Erythroblast (primary cell): ENCODE results near the gene COA8.
"Not testable (repeated sequence)": the region's sequence is repeated elsewhere in the genome, so short reads cannot be mapped to it uniquely, and the experiment has no call there.

Experiments used
- DNase-seq, 2 experiments: peaks; one replicate each; lab custom pipeline; 2025; lab: John Stamatoyannopoulos, UW
- GATA1 ChIP-seq: IDR thresholded peaks from 2 replicates; pipeline ENCODE4 v1.6.1; 2011; ENCODE audit warnings: low read depth, mild to moderate bottlenecking, control low read depth, low read length, moderate library complexity
- POLR2A ChIP-seq: IDR thresholded peaks from 2 replicates; pipeline ENCODE4 v1.6.1; 2011; ENCODE audit warnings: mild to moderate bottlenecking, low read length

The COA8 gene

DNA sequence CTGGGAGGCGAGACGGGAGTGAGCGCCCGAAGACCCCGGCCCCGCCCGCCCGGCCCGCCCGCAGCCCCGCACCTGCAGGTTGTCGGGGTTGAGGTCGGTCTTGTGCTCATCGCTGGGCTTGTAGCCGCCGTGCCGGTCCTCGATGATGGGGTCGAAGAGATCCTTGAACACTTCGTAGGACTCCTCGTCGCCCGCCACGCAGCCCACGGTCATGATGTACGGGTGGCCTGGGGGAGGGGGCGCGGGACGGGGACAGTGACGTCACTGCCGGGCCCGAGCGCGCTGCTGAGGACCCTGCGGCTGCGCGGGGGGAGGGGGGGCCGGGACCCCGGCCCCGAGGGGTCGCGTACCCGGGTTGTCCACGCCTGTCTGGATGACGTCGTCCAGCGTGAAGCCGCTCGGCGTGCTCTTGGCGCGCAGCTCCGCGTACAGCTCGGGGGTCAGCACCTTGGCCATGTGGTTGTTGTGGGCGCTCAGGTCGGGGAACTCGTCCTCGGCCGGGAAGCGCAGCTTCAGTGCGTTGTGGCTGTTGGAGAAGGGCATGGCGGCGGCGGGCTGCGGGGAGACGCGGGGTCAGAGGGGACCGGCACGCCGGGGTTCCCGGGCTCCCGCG, 40.7 kb upstream of the COA8 start:
- DNase-seq: peak; percentile 56 to 63
- TF ChIP-seq GATA1: no peak
- no peak for TF ChIP-seq POLR2A

DNA sequence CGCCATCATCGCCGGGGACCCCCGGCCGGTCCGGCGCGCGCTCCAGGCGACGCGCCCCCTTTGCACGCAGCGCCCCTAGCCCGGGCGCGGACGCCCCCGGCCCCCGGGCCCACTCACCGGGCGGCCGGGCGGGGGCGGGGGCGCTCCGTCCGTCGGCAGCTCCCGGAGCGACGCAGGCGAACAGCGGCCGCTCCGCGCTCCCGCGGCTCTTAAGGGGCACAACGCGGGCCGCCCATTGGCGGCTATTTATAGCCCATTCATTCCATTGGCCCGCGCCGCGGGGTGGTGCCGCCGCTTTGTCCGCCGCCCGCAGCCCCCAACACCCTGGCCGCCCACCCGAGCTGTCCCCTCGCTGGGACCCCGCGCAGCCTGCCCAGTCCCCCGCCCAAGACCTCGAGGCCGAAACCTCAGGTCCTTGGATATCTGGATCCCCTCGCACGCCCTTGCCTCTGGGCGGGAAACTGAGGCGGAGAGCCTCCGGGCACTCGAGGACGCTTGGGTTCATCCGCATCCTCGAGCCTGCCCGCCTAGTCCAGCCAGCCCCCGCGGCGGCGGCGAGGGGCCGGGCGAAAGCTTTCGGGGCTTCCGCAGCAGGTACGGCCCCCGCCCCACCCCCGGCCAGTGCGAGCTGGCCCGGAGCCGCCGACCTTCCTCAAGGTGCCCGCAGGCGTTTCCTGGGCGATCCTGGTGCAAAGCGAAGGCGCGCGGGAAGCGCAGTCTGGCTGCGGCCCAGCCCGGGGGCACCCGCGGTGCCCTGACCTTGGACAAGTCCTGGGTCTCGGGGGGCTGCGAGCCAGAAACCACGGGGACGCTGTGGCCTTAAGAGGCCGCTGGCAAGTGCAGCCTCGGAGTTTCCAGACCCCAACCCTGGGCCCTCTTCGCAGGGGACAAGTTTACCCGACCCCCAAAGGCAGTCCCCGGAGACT, 39.8 kb upstream of the COA8 start, which contains the start of gene CKB:
Gene CKB (minus strand): TSS at position 182 of the 926 bp plus-strand sequence. CDS start 337 bp downstream, outside the sequence.
- peak; percentile 61 to 64 for DNase-seq
- TF ChIP-seq POLR2A (peak; percentile 10), GATA1 (no peak)

- TF ChIP-seq POLR2A (no peak), GATA1 (no peak)
- DNase-seq: no peak
Measured at GRCh38 chr14:103523575-103523954, 39.2 kb upstream of the COA8 start.

GRCh38 chr14:103524002-103524935, 38.5 kb upstream of the COA8 start:
- TF ChIP-seq GATA1 (no peak), POLR2A (no peak)
- DNase-seq: no peak

DNA sequence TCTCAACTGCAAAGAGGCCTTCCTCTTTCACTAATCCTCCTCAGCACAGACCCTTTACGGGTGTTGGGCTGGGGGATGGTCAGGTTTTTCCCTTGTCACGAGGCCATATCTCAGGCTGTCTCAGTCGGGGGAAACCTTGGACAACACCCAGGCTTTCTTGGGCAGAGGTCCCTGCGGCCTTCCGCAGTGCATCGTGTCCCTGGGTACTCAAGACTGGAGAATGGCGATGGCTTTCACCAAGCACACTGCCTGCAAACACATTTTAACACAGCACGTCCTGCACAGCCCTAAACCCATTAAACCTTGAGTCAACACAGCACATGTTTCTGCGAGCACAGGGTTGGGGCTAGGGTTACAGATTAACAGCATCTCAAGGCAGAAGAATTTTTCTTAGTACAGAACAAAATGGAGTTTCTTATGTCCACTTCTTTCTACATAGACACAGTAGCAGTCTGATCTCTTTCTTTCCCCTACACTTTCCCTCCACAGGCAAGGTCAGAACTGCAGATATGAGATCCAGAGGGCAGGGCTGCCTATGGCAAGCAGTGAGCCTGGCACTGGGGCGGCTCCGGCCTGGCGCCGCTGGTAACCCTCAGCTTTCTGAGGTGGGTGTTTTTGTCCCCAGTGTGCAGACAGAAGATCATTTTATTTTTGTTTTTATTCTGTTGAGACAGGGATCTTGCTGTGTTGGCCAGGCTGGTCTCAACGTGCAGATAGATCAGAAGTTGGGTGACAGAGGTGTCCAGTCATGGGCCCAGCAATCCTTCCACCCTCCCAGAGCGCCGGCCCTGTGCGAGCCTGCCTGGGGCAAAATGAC, 37.1 kb upstream of the COA8 start:
- DNase-seq: not testable (repeated sequence)

- no peak for DNase-seq
- no peak for TF ChIP-seq GATA1
- TF ChIP-seq POLR2A: no peak
Measured at GRCh38 chr14:103526247-103526913, 36.4 kb upstream of the COA8 start.

- DNase-seq: no peak
- TF ChIP-seq POLR2A: no peak
- no peak for TF ChIP-seq GATA1
Measured at GRCh38 chr14:103526914-103527248, 35.9 kb upstream of the COA8 start.

GRCh38 chr14:103527408-103528145, 35.2 kb upstream of the COA8 start:
- no peak for DNase-seq

GRCh38 chr14:103528146-103528586, 34.6 kb upstream of the COA8 start:
- TF ChIP-seq GATA1 (no peak), POLR2A (no peak)
- no peak for DNase-seq

More at GRCh38 chr14:103527408-103528145, 35.2 kb upstream of the COA8 start:
- no peak for TF ChIP-seq POLR2A
- TF ChIP-seq GATA1: no peak

DNA sequence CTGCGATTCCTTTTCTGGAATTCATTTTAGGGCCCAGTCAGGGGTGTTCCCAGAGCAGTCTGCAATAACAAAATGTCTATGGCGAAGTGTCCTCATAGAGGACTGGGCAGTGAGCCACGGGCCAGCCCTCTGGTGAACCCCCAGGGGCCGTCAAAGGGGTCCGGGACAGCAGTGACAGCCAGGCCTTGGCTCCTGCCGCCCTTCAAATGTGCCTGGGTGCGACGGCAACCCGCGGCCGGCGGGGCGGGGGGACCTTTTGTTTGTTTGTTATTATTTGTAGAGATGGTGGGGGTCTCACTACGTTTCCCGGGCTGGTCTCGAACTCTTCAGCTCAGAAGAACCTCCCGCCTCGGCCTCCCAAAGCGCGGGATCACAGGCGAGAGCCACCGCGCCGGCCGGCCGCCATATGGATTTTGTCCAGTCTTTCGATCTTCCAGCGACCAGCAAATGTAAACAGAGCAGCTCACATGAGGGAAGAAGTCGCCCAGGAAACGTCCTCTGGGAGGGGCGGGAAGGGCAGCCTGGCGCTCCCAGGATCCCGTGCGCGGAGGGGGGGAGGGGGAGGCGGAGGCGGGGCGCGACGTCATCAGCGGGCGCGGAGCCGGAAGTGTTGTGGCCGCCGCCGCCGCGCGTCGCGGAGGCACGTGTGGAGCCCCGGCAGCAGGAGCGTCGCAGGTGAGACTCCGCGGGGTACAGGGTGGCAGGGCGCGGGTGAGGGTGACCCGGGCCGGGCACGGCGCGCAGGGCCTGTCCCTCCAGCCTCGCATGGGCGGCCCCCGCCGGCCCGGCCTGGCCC, 34.0 kb upstream of the COA8 start, which contains the start of gene TRMT61A:
Gene TRMT61A (plus strand): TSS at position 610 of the 796 bp plus-strand sequence. CDS start 783 bp downstream, outside the sequence.
- TF ChIP-seq POLR2A: no peak
- peak; percentile 89 to 94 for DNase-seq
